ENCODE results near the gene KIF21A. TPM values are rescaled to one million over a fixed set of nuclear protein-coding genes. Genes with fewer than 3 reads are reported as not detected.

KIF21A gene
- total and polyA plus RNA-seq, 12 donors: 5.8 to 29.7 (median 11.0) TPM

DNA sequence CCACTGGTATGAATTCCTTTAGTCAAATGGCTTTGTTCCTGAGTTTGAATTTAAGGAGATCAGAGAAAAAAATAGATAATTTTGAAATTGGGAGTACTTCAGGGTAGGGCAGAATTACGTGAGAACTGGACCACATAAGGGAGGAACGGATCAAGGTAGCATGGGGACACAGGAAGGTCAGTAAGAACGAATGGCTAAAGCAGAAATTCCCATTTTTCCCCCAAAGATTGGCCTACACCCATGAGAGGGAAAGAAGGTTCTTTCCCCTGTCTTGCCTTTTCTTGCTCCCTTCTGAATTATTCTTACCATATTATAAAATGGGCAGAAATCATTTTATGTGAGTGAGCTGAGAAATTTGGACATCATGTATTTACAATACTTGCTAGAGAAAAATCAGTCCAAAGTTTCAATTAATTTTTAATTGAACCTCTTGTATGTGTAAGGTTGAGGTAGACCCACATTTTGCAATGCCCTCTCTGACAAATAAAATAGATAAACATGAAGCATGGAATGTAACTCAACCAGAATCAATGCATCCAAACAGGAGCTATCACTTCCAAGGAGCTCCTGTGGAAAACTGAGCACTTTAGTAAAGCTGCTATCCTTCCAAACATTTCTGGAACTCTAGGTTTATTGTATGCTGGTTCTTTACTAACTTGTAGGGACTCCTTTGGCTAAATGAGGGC is 93.8 kb downstream of the KIF21A start:
- Histone ChIP-seq H3K36me3 (replicated peaks in 1 of 2) (no peaks in the 10 kb centered on the region), H3K4me1 (replicated peaks in 1 of 2) (peaks cover 0 to 13% of the 10 kb centered on the region in 2 donors), H3K27me3 (no peaks in the 10 kb centered on the region), H3K27ac (no peak overlapping the region), H3K9me3 (replicated peaks in 1 of 3) (peaks cover 0 to 6% (median 0%) of the 10 kb centered on the region in 3 donors), H3K4me3 (no peak overlapping the region)
- DNase-seq: no peak
- TF ChIP-seq POLR2A (IDR thresholded peaks at IDR 0.05): no peak
- TF ChIP-seq, protein P1, sequence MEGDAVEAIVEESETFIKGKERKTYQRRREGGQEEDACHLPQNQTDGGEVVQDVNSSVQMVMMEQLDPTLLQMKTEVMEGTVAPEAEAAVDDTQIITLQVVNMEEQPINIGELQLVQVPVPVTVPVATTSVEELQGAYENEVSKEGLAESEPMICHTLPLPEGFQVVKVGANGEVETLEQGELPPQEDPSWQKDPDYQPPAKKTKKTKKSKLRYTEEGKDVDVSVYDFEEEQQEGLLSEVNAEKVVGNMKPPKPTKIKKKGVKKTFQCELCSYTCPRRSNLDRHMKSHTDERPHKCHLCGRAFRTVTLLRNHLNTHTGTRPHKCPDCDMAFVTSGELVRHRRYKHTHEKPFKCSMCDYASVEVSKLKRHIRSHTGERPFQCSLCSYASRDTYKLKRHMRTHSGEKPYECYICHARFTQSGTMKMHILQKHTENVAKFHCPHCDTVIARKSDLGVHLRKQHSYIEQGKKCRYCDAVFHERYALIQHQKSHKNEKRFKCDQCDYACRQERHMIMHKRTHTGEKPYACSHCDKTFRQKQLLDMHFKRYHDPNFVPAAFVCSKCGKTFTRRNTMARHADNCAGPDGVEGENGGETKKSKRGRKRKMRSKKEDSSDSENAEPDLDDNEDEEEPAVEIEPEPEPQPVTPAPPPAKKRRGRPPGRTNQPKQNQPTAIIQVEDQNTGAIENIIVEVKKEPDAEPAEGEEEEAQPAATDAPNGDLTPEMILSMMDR (IDR thresholded peaks at IDR 0.05): no peak
- intact Hi-C loops (cut with DNase I): no loop called here
- 79 to 92% (median 90%) methylated on average over 3 of the region's 3 CpGs for WGBS, 4 donors

DNA sequence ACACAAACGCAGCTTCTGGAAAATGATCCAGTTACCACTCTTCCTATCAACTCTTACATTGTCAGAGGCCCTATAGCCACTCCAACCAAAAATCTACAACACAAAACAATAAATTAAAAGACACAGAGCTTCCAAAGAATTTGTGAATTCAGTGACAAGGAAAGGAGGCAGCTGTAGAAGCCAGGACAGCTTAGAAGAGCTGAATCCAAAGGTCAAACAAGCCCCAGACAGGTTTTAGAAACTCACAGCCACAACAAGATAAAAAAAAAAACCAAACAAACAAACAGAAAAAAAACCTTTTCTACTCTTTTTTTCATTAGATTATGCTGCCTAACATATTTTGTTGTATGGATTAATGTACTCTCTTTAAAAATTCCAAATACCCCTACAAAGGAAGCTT is 94.4 kb downstream of the KIF21A start:
- peaks cover 0 to 13% of the 10 kb centered on the region in 2 donors for H3K4me1 ChIP-seq (replicated peaks in 1 of 2)
- H3K27ac ChIP-seq: no peak overlapping the region
- peaks cover 0 to 6% (median 0%) of the 10 kb centered on the region in 3 donors for H3K9me3 ChIP-seq (replicated peaks in 1 of 3)
- no peak for DNase-seq
- intact Hi-C loops (cut with DNase I): no loop called here
- H3K4me3 ChIP-seq: no peak overlapping the region
- TF ChIP-seq POLR2A (IDR thresholded peaks at IDR 0.05): no peak
- TF ChIP-seq, protein P1 (IDR thresholded peaks at IDR 0.05): no peak
- no peaks in the 10 kb centered on the region for H3K36me3 ChIP-seq (replicated peaks in 1 of 2)
- H3K27me3 ChIP-seq: no peaks in the 10 kb centered on the region
- 67 to 91% (median 79%) methylated on average over 1 of the region's 1 CpG for WGBS, 4 donors

GRCh38 chr12:39344926-39345325 is 98.0 kb downstream of the KIF21A start:
- no peaks in the 10 kb centered on the region for H3K36me3 ChIP-seq (replicated peaks in 1 of 2)

DNA sequence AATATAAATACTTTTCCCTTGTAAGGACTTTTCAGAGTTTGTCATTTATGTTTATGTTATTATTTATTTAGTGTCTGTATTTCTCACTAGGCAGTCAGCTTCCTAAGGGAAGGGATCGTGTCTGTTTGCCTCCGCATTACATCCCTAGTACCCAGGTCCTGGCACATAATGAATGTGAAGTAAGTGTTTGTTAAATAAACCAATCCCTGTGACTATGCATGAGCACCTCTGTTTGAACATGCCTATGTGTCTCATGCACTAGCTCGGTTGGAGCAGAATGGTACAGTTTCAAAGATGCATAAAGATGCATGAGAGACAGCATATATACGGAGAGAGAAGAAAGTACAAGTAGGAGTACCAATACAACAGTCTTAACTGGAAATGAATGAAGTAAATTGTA is 99.3 kb downstream of the KIF21A start:
- no peak for TF ChIP-seq POLR2A (IDR thresholded peaks at IDR 0.05)
- TF ChIP-seq, protein P1 (IDR thresholded peaks at IDR 0.05): no peak
- WGBS, 4 donors: 93 to 96% (median 94%) methylated on average over 4 of the region's 4 CpGs
- intact Hi-C loops (cut with DNase I): no loop called here
- DNase-seq: no peak
- H3K27ac ChIP-seq: no peak overlapping the region
- peaks cover 0 to 6% (median 0%) of the 10 kb centered on the region in 3 donors for H3K9me3 ChIP-seq (replicated peaks in 1 of 3)
- H3K27me3 ChIP-seq: no peaks in the 10 kb centered on the region
- no peak overlapping the region for H3K4me3 ChIP-seq
- H3K4me1 ChIP-seq (replicated peaks in 1 of 2): peaks cover 4 to 24% of the 10 kb centered on the region in 2 donors
- no peaks in the 10 kb centered on the region for H3K36me3 ChIP-seq (replicated peaks in 1 of 2)

More at GRCh38 chr12:39344926-39345325, 98.0 kb downstream of the KIF21A start:
- Histone ChIP-seq H3K4me3 (no peak overlapping the region), H3K9me3 (replicated peaks in 1 of 3) (peaks cover 0 to 6% (median 0%) of the 10 kb centered on the region in 3 donors), H3K27me3 (no peaks in the 10 kb centered on the region), H3K27ac (no peak overlapping the region), H3K4me1 (replicated peaks in 1 of 2) (peaks cover 4 to 24% of the 10 kb centered on the region in 2 donors)
- no peak for DNase-seq
- no peak for TF ChIP-seq POLR2A (IDR thresholded peaks at IDR 0.05)
- TF ChIP-seq, protein P1 (IDR thresholded peaks at IDR 0.05): no peak
- intact Hi-C loops (cut with DNase I): no loop called here
- WGBS, 4 donors: 82 to 94% (median 88%) methylated on average over 2 of the region's 2 CpGs
